B cell (primary cell): Measurements from ENCODE around the gene CASZ1. TPM values are rescaled to one million over a fixed set of nuclear protein-coding genes. Genes with fewer than 3 reads are reported as not detected.
A peak's percentile ranks its signal among the peaks of the same experiment; 100 is the strongest.

Experiments used
- ATAC-seq: fragments of 200-7000 bp; cut with Tn5 transposase; one replicate; pipeline ENCODE4 v1.10.0; 2021; ENCODE audit warnings: low read depth, mild to moderate bottlenecking, moderate number of reproducible peaks, moderate library complexity
- CTCF ChIA-PET: fragments of 350-600 bp; sonication (Branson Sonifier 250); formaldehyde crosslinking; loops from one replicate; lab custom pipeline; 2021; ENCODE audit warnings: antibody characterized with exemption, inconsistent platforms; lab: Charles Lee
- POLR2A ChIA-PET: fragments of 350-600 bp; sonication (Branson Sonifier 250); formaldehyde crosslinking; loops from one replicate; lab custom pipeline; 2021; ENCODE audit warnings: antibody characterized with exemption; lab: Charles Lee
- DNase-seq: peaks from one replicate; pipeline ENCODE4 v3.0.0; 2013
- H2AFZ ChIP-seq: 2 replicates; pipeline ENCODE4 v1.6.1; 2012; ENCODE audit warnings: mild to moderate bottlenecking, low read depth, low read length; ENCODE audit not compliant: insufficient read depth, poor library complexity, severe bottlenecking
- H3K27ac ChIP-seq, 2 donors: 1 replicate in 1 of 2; 2 replicates in 1 of 2; pipeline ENCODE4 v1.5.1; 2012 to 2013; ENCODE audit warnings: low read length in 2 of 2, mild to moderate bottlenecking in 2 of 2, moderate library complexity in 1 of 2
- H3K27me3 ChIP-seq, 4 experiments: fragments of 200-600 bp in 1 of 4; sonication (generic) in 1 of 4; replicated peaks in 1 of 4; 1 replicate in 2 of 4; 2 replicates in 2 of 4; pipeline versions ENCODE4 v1.6.1 to v1.7.0; 2013 to 2016; ENCODE audit warnings: low read length in 3 of 4, mild to moderate bottlenecking in 2 of 4, mixed read lengths in 1 of 4, moderate library complexity in 1 of 4; ENCODE audit not compliant: insufficient read depth in 4 of 4, control insufficient read depth in 3 of 4; ENCODE audit errors: control extremely low read depth in 1 of 4
- H3K36me3 ChIP-seq, 2 experiments: replicated peaks in 1 of 2; 1 replicate in 1 of 2; 2 replicates in 1 of 2; pipeline versions ENCODE4 v1.6.1 to v1.7.1; 2013; ENCODE audit warnings: low read length in 1 of 2; ENCODE audit not compliant: insufficient read depth in 2 of 2, control insufficient read depth in 1 of 2; ENCODE audit errors: control extremely low read depth in 1 of 2, extremely low read depth in 1 of 2
- H3K4me1 ChIP-seq, 2 donors: fragments of 200-600 bp in 1 of 2; sonication (generic) in 1 of 2; 1 replicate in 1 of 2; 2 replicates in 1 of 2; pipeline versions ENCODE4 v1.5.1 to v1.6.1; 2013 to 2017; ENCODE audit warnings: low read length in 2 of 2; ENCODE audit not compliant: control insufficient read depth in 2 of 2, insufficient read depth in 2 of 2
- H3K4me2 ChIP-seq: replicated peaks from 2 replicates; pipeline ENCODE3; 2012; ENCODE audit warnings: mild to moderate bottlenecking, low read depth, low read length; ENCODE audit not compliant: poor library complexity, severe bottlenecking
- H3K4me3 ChIP-seq, 5 experiments: fragments of 200-600 bp in 1 of 5; sonication (generic) in 1 of 5; 1 replicate in 3 of 5; 2 replicates in 2 of 5; pipeline versions ENCODE4 v1.5.1 to v1.7.0; 2011 to 2016; ENCODE audit warnings: low read length in 4 of 5, mild to moderate bottlenecking in 4 of 5, low read depth in 2 of 5, control low read depth in 1 of 5, moderate library complexity in 1 of 5; ENCODE audit not compliant: insufficient read depth in 1 of 5; ENCODE audit errors: control extremely low read depth in 1 of 5, extremely low read depth in 1 of 5
- H3K79me2 ChIP-seq: fragments of 200-600 bp; sonication (generic); one replicate; pipeline ENCODE4 v1.6.0; 2016; ENCODE audit warnings: low read length; ENCODE audit not compliant: control insufficient read depth, insufficient read depth
- H3K9ac ChIP-seq: fragments of 200-600 bp; sonication (generic); 2 replicates; pipeline ENCODE4 v1.6.1; 2017; ENCODE audit warnings: mild to moderate bottlenecking, low read length, moderate library complexity
- H3K9me3 ChIP-seq, 3 donors: one replicate each; pipeline versions ENCODE4 v1.6.1 to v1.7.1; 2013; ENCODE audit warnings: low read length in 2 of 3; ENCODE audit not compliant: control insufficient read depth in 2 of 3, insufficient read depth in 1 of 3; ENCODE audit errors: control extremely low read depth in 1 of 3
- H4K20me1 ChIP-seq: 2 replicates; pipeline ENCODE4 v1.6.0; 2012; ENCODE audit warnings: mild to moderate bottlenecking, low read length; ENCODE audit not compliant: insufficient read depth, control insufficient read depth, poor library complexity, severe bottlenecking
- H3K27ac Mint-ChIP-seq: one replicate; pipeline ENCODE4 v1.8.0; 2021; ENCODE audit warnings: mixed read lengths
- H3K27me3 Mint-ChIP-seq: one replicate; pipeline ENCODE4 v1.8.0; 2021; ENCODE audit warnings: mixed read lengths
- H3K4me1 Mint-ChIP-seq: one replicate; pipeline ENCODE4 v1.8.0; 2021; ENCODE audit warnings: mixed read lengths
- H3K4me3 Mint-ChIP-seq: one replicate; pipeline ENCODE4 v1.8.0; 2021; ENCODE audit warnings: mixed read lengths
- H3K9me3 Mint-ChIP-seq: one replicate; pipeline ENCODE4 v1.8.0; 2022; ENCODE audit warnings: mixed read lengths; ENCODE audit not compliant: insufficient read depth
- CTCF ChIP-seq: fragments of 200-600 bp; IDR thresholded peaks from one replicate; pipeline ENCODE4 v1.8.0; 2022; ENCODE audit warnings: antibody characterized with exemption, mild to moderate bottlenecking
- EZH2 ChIP-seq: IDR thresholded peaks from 2 replicates; pipeline ENCODE4 v1.6.1; 2012; ENCODE audit warnings: borderline replicate concordance, low read depth, mild to moderate bottlenecking, moderate library complexity, low read length; ENCODE audit not compliant: insufficient read depth, poor library complexity, severe bottlenecking
- WGBS: methylation state at CpG from one replicate; pipeline ENCODE4 v1.1.5; 2013; ENCODE audit warnings: missing lambda C conversion rate; ENCODE audit not compliant: insufficient coverage; 5-methylcytosine and 5-hydroxymethylcytosine counted together
- intact Hi-C: fragments of 100-400 bp; cut with micrococcal nuclease; formaldehyde crosslinking; loops from one replicate; pipeline ENCODE4 v1.10.0; 2022
- polyA plus RNA-seq: library from polyadenylated mRNA; depleted of rRNA; stranded (reverse); fragments of >200 nt; gene quantifications from 2 replicates; pipeline ENCODE4 v1.2.3, GENCODE V29; 2012
- total RNA-seq, 2 donors: library from RNA; stranded (reverse); fragments of 120-200 nt in 1 of 2; gene quantifications; 1 replicate in 1 of 2; 2 replicates in 1 of 2; pipeline versions ENCODE4 v1.2.3 to v1.2.4, GENCODE V29; 2013 to 2022

Gene CASZ1
- total and polyA plus RNA-seq, 2 donors (not counting 1 experiment from before 2014, with no cell fraction given) = 9.5 to 27.2 TPM

- CTCF ChIA-PET = no interaction called here
- intact Hi-C loops = no loop called here
- peaks cover 53% of the 10 kb centered on the region for H3K27me3 Mint-ChIP-seq
Measured at GRCh38 chr1:10795276-10796021, 997 bp downstream of the CASZ1 start.

More at GRCh38 chr1:10795276-10796021, 997 bp downstream of the CASZ1 start:
- Mint-ChIP-seq H3K9me3 (no peaks in the 10 kb centered on the region), H3K4me3 (peak overlapping the region; percentile 69), H3K27ac (no peak overlapping the region), H3K4me1 (peaks cover 14% of the 10 kb centered on the region)
- H3K9ac ChIP-seq = no peak overlapping the region
- peak overlapping the region in 2 of 5 experiments; percentile 11 to 12 for H3K4me3 ChIP-seq
- TF ChIP-seq EZH2 = no peak
- no peak for TF ChIP-seq CTCF
- no peak overlapping the region for H2AFZ ChIP-seq
- peaks cover 0 to 49% (median 25%) of the 10 kb centered on the region in 4 experiments for H3K27me3 ChIP-seq
- peaks cover 20 to 21% of the 10 kb centered on the region in 2 donors for H3K4me1 ChIP-seq
- DNase-seq (peak; percentile 18), ATAC-seq (no peak)
- peak overlapping the region; percentile 65 for H3K4me2 ChIP-seq
- H3K9me3 ChIP-seq = no peaks in the 10 kb centered on the region
- no peak overlapping the region for H3K27ac ChIP-seq
- POLR2A ChIA-PET = no interaction called here
- no peaks in the 10 kb centered on the region for H4K20me1 ChIP-seq
- H3K36me3 ChIP-seq = no peaks in the 10 kb centered on the region
- H3K79me2 ChIP-seq = no peaks in the 10 kb centered on the region
- WGBS = 2% methylated on average over 38 of the region's 41 CpGs
